Esophagus squamous epithelium (tissue), 5 donors: ENCODE data around the gene NXPE3. TPM values are rescaled to one million over a fixed set of nuclear protein-coding genes. Genes with fewer than 3 reads are reported as not detected.

ENCODE experiments used
- DNase-seq: peaks from one replicate; lab custom pipeline; 2025; lab: John Stamatoyannopoulos, UW
- H3K27ac ChIP-seq, 4 donors: fragments of 200-600 bp; sonication (generic); one replicate each; pipeline ENCODE4 v1.5.1; 2016 to 2019; ENCODE audit warnings: mild to moderate bottlenecking in 1 of 4
- H3K27me3 ChIP-seq, 4 donors: fragments of 200-600 bp; sonication (generic); 1 replicate in 3 of 4; 2 replicates in 1 of 4; pipeline versions ENCODE4 v1.5.1 to v1.6.0; 2017 to 2021; ENCODE audit warnings: antibody characterized with exemption in 1 of 4
- H3K36me3 ChIP-seq, 3 donors: fragments of 200-600 bp; sonication (generic); one replicate each; pipeline ENCODE4 v1.5.1; 2016 to 2019
- H3K4me1 ChIP-seq, 3 donors: fragments of 200-600 bp; sonication (generic); one replicate each; pipeline ENCODE4 v1.5.1; 2017 to 2019
- H3K4me3 ChIP-seq, 4 donors: fragments of 200-600 bp; sonication (generic); 1 replicate in 3 of 4; 2 replicates in 1 of 4; pipeline ENCODE4 v1.5.1; 2016 to 2019; ENCODE audit warnings: mild to moderate bottlenecking in 2 of 4, moderate library complexity in 1 of 4
- H3K9me3 ChIP-seq, 3 donors: fragments of 200-600 bp; sonication (generic); one replicate each; pipeline ENCODE4 v1.5.1; 2016 to 2019
- CTCF ChIP-seq, 6 experiments: fragments of 450-650 bp in 4 of 6; fragments of 200-600 bp in 2 of 6; sonication (generic) in 2 of 6; IDR thresholded peaks; one replicate each; pipeline ENCODE4 v1.5.1; 2016 to 2019; ENCODE audit warnings: antibody characterized with exemption in 6 of 6, mild to moderate bottlenecking in 4 of 6, moderate library complexity in 4 of 6
- POLR2A ChIP-seq, 4 donors: fragments of 450-650 bp; IDR thresholded peaks; one replicate each; pipeline ENCODE4 v1.6.1; 2017; ENCODE audit warnings: antibody characterized with exemption in 4 of 4, mild to moderate bottlenecking in 4 of 4, moderate library complexity in 3 of 4
- WGBS, 2 donors: methylation state at CpG; one replicate each; pipeline ENCODE4 v1.1.5; 2018; 5-methylcytosine and 5-hydroxymethylcytosine counted together
- intact Hi-C: fragments of 100-400 bp; cut with DNase I; formaldehyde crosslinking; loops from one replicate; pipeline ENCODE4 v1.15.0; 2022
- total RNA-seq, 4 donors: library from RNA; depleted of rRNA; stranded (reverse); fragments of >200 nt; gene quantifications; one replicate each; pipeline ENCODE4 v1.1.0, GENCODE V29; 2016
- donor health status: DM: yes; HTN: yes; CAD: no.

Gene NXPE3
- total RNA-seq, 4 donors from 2014 or later: 1.1 to 6.5 (median 2.5) TPM

GRCh38 chr3:101851072-101851770, 72.2 kb downstream of the NXPE3 start:
- intact Hi-C loops: no loop called here
- H3K9me3 ChIP-seq: no peaks in the 10 kb centered on the region
- H3K4me1 ChIP-seq: peaks cover 13 to 77% (median 25%) of the 10 kb centered on the region in 3 donors
- H3K27me3 ChIP-seq: no peaks in the 10 kb centered on the region
- WGBS, 2 donors: 11 to 17% methylated on average over 5 of the region's 5 CpGs
- peak overlapping the region; percentile 95 to 100 (median 100) for H3K27ac ChIP-seq
- TF ChIP-seq POLR2A (IDR thresholded peaks at IDR 0.05) (peak in 1 of 4 donors; percentile 1), CTCF (IDR thresholded peaks at IDR 0.05) (no peak)
- no peak for DNase-seq
- peak overlapping the region; percentile 84 to 98 (median 98) for H3K4me3 ChIP-seq
- H3K36me3 ChIP-seq: peaks cover 22 to 46% (median 31%) of the 10 kb centered on the region in 3 donors

- peaks cover 13 to 77% (median 25%) of the 10 kb centered on the region in 3 donors for H3K4me1 ChIP-seq
- no peak for TF ChIP-seq CTCF (IDR thresholded peaks at IDR 0.05)
- TF ChIP-seq POLR2A (IDR thresholded peaks at IDR 0.05): no peak
- H3K36me3 ChIP-seq: peaks cover 22 to 54% (median 38%) of the 10 kb centered on the region in 3 donors
- H3K27ac ChIP-seq: peak overlapping the region; percentile 95 to 100 (median 100)
- H3K9me3 ChIP-seq: no peaks in the 10 kb centered on the region
- intact Hi-C loops: no loop called here
- no peaks in the 10 kb centered on the region for H3K27me3 ChIP-seq
- WGBS, 2 donors: 60 to 67% methylated on average over 6 of the region's 6 CpGs
- no peak for DNase-seq
- H3K4me3 ChIP-seq: peak overlapping the region; percentile 84 to 98 (median 98)
Measured at GRCh38 chr3:101851850-101852714, 73.1 kb downstream of the NXPE3 start.

- WGBS, 2 donors: 97 to 99% methylated on average over 6 of the region's 8 CpGs
- TF ChIP-seq CTCF (IDR thresholded peaks at IDR 0.05) (no peak), POLR2A (IDR thresholded peaks at IDR 0.05) (no peak)
- peak overlapping the region; percentile 5 to 59 (median 54) for H3K27ac ChIP-seq
- H3K4me3 ChIP-seq: peak overlapping the region in 2 of 4 donors; percentile 97 to 98
- intact Hi-C loops: no loop called here
- H3K36me3 ChIP-seq: peaks cover 22 to 66% (median 44%) of the 10 kb centered on the region in 3 donors
- no peak for DNase-seq
- H3K4me1 ChIP-seq: peaks cover 13 to 78% (median 24%) of the 10 kb centered on the region in 3 donors
- H3K27me3 ChIP-seq: no peaks in the 10 kb centered on the region
- H3K9me3 ChIP-seq: no peaks in the 10 kb centered on the region
Measured at GRCh38 chr3:101852983-101853840, 74.2 kb downstream of the NXPE3 start.

GRCh38 chr3:101853982-101854381, 75.0 kb downstream of the NXPE3 start:
- peaks cover 13 to 73% (median 19%) of the 10 kb centered on the region in 3 donors for H3K4me1 ChIP-seq
- 74 to 89% methylated on average over 3 of the region's 3 CpGs for WGBS, 2 donors
- H3K9me3 ChIP-seq: no peaks in the 10 kb centered on the region
- no peak for TF ChIP-seq CTCF (IDR thresholded peaks at IDR 0.05)
- TF ChIP-seq POLR2A (IDR thresholded peaks at IDR 0.05): no peak
- DNase-seq: no peak
- intact Hi-C loops: no loop called here
- H3K27ac ChIP-seq: peak overlapping the region; percentile 22 to 59 (median 54)
- peaks cover 22 to 73% (median 44%) of the 10 kb centered on the region in 3 donors for H3K36me3 ChIP-seq
- no peaks in the 10 kb centered on the region for H3K27me3 ChIP-seq
- peak overlapping the region in 2 of 4 donors; percentile 97 to 98 for H3K4me3 ChIP-seq
